HG03432 (cell line): ENCODE data around the gene NEO1.

Source experiments
- ATAC-seq: cut with Tn5 transposase; IDR thresholded peaks from one replicate; pipeline ENCODE4 v1.9.1; 2021; ENCODE audit warnings: mild to moderate bottlenecking, moderate library complexity; ENCODE audit not compliant: unreplicated experiment

The NEO1 gene

DNA sequence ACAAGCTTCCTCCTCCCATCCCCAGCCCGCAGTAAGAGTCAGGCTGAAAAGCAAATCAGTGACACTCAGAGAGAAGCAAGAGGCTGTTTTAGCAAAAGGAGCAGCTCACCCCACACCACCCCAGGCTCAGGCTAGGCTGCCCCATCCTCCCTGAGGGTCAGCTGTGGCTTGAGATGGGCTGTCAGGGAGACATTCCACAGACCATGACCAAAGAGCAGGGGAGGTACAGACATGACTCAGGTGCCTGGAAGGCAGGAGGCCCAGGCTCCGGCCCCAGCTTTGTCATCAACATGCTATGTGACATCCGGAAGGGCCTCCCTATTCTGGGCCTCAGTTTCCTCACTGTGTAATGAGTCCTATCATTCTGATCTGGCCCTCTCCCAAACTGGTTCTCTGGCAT, 291.8 kb downstream of the NEO1 start:
- no peak for ATAC-seq

DNA sequence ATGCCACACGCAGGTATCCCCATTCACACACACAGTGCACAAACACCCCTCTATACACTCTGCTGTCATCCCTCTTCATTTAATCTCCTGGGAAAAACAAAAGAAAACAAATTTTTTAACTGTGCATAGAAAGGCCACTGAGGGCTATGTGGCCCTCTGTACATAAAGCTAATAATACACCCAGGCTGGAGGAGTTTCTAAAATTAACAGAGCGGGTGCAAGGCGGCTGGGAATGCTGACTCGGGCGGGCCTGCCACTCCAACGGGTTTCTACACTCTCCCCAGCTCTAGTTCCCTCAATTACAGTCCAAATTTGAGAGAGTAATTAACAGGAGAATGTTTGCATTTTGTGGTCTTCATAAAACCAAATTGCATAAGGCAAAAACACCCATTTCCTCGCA, 293.4 kb downstream of the NEO1 start:
- ATAC-seq, result no peak

DNA sequence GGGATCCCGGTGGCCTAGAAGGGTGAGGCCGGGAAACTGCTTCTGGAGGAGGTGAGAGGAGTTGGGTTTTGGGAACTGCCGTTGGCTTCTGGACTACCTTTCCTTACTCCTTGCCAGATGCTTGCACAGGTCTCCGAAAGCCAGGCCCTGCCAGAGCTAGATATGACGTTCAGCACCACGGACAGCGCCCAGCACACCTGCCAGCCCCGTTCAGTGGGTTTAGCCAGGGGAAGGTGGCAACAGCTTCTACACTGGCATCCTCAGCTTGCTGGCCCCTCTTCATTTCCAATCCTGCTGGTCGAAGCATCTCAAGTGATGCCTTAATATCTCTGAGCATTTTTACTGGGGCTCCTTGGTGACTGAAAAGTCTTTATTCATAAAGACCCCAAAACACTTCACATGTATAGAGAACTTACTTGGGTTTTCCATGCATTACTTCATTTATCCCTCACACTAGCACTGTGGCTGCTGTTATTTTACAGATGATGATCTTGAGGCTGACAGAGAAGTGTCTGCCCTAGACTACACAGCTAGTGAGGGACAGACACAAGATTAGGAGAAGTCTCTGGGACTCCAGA, 294.6 kb downstream of the NEO1 start:
- no peak for ATAC-seq

DNA sequence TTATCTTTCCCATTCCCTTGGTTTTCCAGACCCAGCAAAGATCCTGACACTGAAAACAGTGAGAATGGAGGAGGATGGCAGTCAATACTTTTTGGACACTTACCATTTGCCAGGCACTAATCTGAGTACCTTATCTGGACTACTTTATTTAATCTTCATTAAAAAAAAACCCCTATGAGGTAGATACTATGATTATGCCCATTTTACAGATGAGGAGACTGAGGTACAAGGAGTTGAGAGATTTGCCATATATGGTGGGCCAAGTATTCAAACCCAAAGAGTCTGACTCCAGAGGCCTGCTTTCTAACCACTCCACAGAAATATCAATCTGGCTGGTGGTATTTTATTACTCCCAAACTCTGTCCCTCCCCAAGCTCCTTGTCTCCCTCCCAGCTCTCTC, 296.9 kb downstream of the NEO1 start:
- ATAC-seq, result no peak

DNA sequence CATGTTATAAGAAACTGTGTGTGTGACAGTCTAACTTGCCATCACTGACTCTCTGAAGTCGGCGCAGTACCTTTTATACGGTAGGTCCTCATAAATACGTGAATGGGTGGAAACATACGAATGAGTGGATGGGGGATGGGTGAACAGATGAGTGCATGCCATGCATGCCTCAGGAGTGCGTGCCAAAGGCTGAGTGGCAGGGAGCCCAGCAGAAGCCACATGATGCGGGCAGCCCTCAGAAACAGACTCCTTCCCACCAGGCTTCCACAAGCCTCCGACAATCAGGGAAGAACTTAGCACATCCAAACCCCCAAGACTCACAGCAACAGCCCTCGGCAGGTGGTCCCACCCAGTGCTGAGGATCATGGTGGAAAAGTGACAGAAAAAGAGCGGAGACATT, 299.8 kb downstream of the NEO1 start:
- ATAC-seq, result no peak

DNA sequence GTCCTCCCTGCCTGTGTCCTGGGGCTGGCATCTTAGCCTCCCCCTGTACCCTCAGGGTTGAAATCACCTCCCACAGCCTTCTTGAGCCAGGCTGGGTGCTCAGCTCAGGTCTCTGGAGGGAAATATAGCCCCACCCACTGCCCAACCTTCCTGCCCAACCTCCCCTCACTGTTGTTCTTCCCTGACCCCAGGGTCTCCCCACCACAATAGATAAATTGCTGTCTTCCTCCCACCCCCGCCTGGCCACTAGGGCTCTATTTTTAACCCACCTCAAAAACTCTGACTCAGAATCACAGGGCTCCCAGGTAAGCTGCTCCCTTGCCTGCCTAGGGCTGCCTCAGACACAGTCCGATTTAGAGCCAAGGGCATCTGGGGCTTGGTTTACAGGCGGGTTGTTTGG, 301.5 kb downstream of the NEO1 start:
- no peak for ATAC-seq

DNA sequence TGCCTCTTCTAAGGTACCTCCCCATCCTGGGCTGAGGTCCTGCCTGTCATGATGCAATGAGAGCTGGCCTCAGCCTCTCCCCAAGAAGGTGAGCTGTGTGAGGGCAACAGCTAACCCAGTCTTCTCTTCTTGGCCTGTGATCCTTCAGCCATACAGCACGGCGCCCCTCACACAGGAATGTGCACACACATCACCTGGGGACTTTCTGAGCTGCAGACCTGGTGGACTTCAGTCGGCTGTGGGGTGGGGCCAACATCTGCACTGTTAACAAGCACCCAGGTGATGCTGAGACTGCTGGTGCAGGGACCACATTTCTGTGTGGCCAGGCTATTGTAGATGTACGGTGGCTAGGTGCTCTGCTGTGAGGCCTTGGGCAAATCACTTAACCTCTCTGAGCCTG, 302.0 kb downstream of the NEO1 start:
- no peak for ATAC-seq
